PC-9 (cell line): ENCODE data around the gene FAM120A.

Experiments
- EZH2 ChIP-seq: fragments of 200-600 bp; sonication (generic); IDR thresholded peaks from 2 replicates; pipeline ENCODE4 v1.8.0; 2017; ENCODE audit warnings: antibody characterized with exemption, low read depth
- TF ChIP-seq, protein P1 (sequence below): fragments of 200-600 bp; sonication (generic); conservative IDR thresholded peaks from 2 replicates; pipeline ENCODE4 v1.6.1; 2017; ENCODE audit warnings: mixed run types, antibody characterized with exemption, mild to moderate bottlenecking, moderate library complexity

GRCh38 chr9:93531374-93531773 is 79.9 kb downstream of the FAM120A start:
- TF ChIP-seq, protein P1, sequence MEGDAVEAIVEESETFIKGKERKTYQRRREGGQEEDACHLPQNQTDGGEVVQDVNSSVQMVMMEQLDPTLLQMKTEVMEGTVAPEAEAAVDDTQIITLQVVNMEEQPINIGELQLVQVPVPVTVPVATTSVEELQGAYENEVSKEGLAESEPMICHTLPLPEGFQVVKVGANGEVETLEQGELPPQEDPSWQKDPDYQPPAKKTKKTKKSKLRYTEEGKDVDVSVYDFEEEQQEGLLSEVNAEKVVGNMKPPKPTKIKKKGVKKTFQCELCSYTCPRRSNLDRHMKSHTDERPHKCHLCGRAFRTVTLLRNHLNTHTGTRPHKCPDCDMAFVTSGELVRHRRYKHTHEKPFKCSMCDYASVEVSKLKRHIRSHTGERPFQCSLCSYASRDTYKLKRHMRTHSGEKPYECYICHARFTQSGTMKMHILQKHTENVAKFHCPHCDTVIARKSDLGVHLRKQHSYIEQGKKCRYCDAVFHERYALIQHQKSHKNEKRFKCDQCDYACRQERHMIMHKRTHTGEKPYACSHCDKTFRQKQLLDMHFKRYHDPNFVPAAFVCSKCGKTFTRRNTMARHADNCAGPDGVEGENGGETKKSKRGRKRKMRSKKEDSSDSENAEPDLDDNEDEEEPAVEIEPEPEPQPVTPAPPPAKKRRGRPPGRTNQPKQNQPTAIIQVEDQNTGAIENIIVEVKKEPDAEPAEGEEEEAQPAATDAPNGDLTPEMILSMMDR, result no peak
- no peak for TF ChIP-seq EZH2
